ENCODE measurements around the gene ZFYVE26. TPM values are rescaled to one million over a fixed set of nuclear protein-coding genes. Genes with fewer than 3 reads are reported as not detected.

The ZFYVE26 gene
- 9.2 and 9.4 TPM in 2 replicates for total RNA-seq (2014; rRNA removed; shearing (Covaris generic))

GRCh38 chr14:67816326-67817002, at the start of gene ZFYVE26:
TSS of gene ZFYVE26 (minus strand) at chr14:67816590. CDS start at chr14:67815963, 627 bp downstream.
- DNase-seq (ENCODE audit: low read depth in 1 of 2, low spot score in 2 of 2) = peak; percentile 80 to 89
- H3K9me3 ChIP-seq (replicated peaks) = no peaks in the 10 kb centered on the region

GRCh38 chr14:67863223-67863622, 46.8 kb upstream of the ZFYVE26 start:
- DNase-seq (ENCODE audit: low read depth in 1 of 2, low spot score in 2 of 2) = no peak
- Histone ChIP-seq H3K36me3 (no peaks in the 10 kb centered on the region), H3K4me3 (no peak overlapping the region), H3K27me3 (replicated peaks) (no peaks in the 10 kb centered on the region), H3K4me1 (replicated peaks) (no peaks in the 10 kb centered on the region), H3K27ac (no peak overlapping the region), H3K9me3 (replicated peaks) (no peaks in the 10 kb centered on the region)

More at GRCh38 chr14:67816326-67817002, at the start of gene ZFYVE26:
- H3K4me1 ChIP-seq (replicated peaks) = peaks cover 19% of the 10 kb centered on the region
- H3K27ac ChIP-seq = peak within 1 kb of the TSS; percentile 59
- H3K27me3 ChIP-seq (replicated peaks) = no peaks in the 10 kb centered on the region
- peaks cover 19% of the 10 kb centered on the region for H3K36me3 ChIP-seq
- peak within 1 kb of the TSS; percentile 65 for H3K4me3 ChIP-seq

GRCh38 chr14:67859169-67859749, 42.9 kb upstream of the ZFYVE26 start:
- Histone ChIP-seq H3K9me3 (replicated peaks) (no peaks in the 10 kb centered on the region), H3K36me3 (no peaks in the 10 kb centered on the region), H3K27ac (no peak overlapping the region), H3K4me1 (replicated peaks) (no peaks in the 10 kb centered on the region; the same call in 1 of the 2 replicates), H3K4me3 (no peak overlapping the region), H3K27me3 (replicated peaks) (no peaks in the 10 kb centered on the region)
- DNase-seq (ENCODE audit: low read depth in 1 of 2, low spot score in 2 of 2) = no peak

GRCh38 chr14:67857778-67858350, 41.5 kb upstream of the ZFYVE26 start:
- H3K36me3 ChIP-seq = no peaks in the 10 kb centered on the region
- no peak overlapping the region for H3K27ac ChIP-seq
- DNase-seq (ENCODE audit: low read depth in 1 of 2, low spot score in 2 of 2) = no peak
- H3K9me3 ChIP-seq (replicated peaks) = no peaks in the 10 kb centered on the region
- no peaks in the 10 kb centered on the region; the same call in 1 of the 2 replicates for H3K4me1 ChIP-seq (replicated peaks)
- H3K4me3 ChIP-seq = no peak overlapping the region
- H3K27me3 ChIP-seq (replicated peaks) = no peaks in the 10 kb centered on the region

GRCh38 chr14:67856827-67857226, 40.4 kb upstream of the ZFYVE26 start:
- H3K4me3 ChIP-seq = no peak overlapping the region
- H3K9me3 ChIP-seq (replicated peaks) = no peaks in the 10 kb centered on the region
- DNase-seq (ENCODE audit: low read depth in 1 of 2, low spot score in 2 of 2) = peak in 1 of 2 experiments; percentile 22

GRCh38 chr14:67853715-67854114, 37.3 kb upstream of the ZFYVE26 start:
- Histone ChIP-seq H3K4me3 (no peak overlapping the region), H3K27me3 (replicated peaks) (no peaks in the 10 kb centered on the region), H3K4me1 (replicated peaks) (no peaks in the 10 kb centered on the region; the same call in 1 of the 2 replicates), H3K27ac (no peak overlapping the region), H3K36me3 (no peaks in the 10 kb centered on the region), H3K9me3 (replicated peaks) (no peaks in the 10 kb centered on the region)
- DNase-seq (ENCODE audit: low read depth in 1 of 2, low spot score in 2 of 2) = no peak

More at GRCh38 chr14:67856827-67857226, 40.4 kb upstream of the ZFYVE26 start:
- H3K36me3 ChIP-seq = no peaks in the 10 kb centered on the region
- H3K27me3 ChIP-seq (replicated peaks) = no peaks in the 10 kb centered on the region
- H3K27ac ChIP-seq = no peak overlapping the region
- H3K4me1 ChIP-seq (replicated peaks) = no peaks in the 10 kb centered on the region; the same call in 1 of the 2 replicates

- Histone ChIP-seq H3K27me3 (replicated peaks) (no peaks in the 10 kb centered on the region), H3K4me1 (replicated peaks) (no peaks in the 10 kb centered on the region; the same call in 1 of the 2 replicates), H3K4me3 (no peak overlapping the region), H3K36me3 (no peaks in the 10 kb centered on the region), H3K27ac (no peak overlapping the region), H3K9me3 (replicated peaks) (no peaks in the 10 kb centered on the region)
- DNase-seq (ENCODE audit: low read depth in 1 of 2, low spot score in 2 of 2) = no peak
These were observed 36.7 kb upstream of the ZFYVE26 start for GRCh38 chr14:67852926-67853604.

- H3K27ac ChIP-seq = no peak overlapping the region
- DNase-seq (ENCODE audit: low read depth in 1 of 2, low spot score in 2 of 2) = no peak
- H3K9me3 ChIP-seq (replicated peaks) = no peaks in the 10 kb centered on the region
- no peak overlapping the region for H3K4me3 ChIP-seq
- no peaks in the 10 kb centered on the region for H3K36me3 ChIP-seq
- no peaks in the 10 kb centered on the region; the same call in 1 of the 2 replicates for H3K4me1 ChIP-seq (replicated peaks)
- H3K27me3 ChIP-seq (replicated peaks) = no peaks in the 10 kb centered on the region
These were observed 35.5 kb upstream of the ZFYVE26 start for GRCh38 chr14:67851785-67852410.

GRCh38 chr14:67850066-67850830, 33.9 kb upstream of the ZFYVE26 start:
- Histone ChIP-seq H3K9me3 (replicated peaks) (no peaks in the 10 kb centered on the region), H3K4me3 (no peak overlapping the region), H3K27ac (no peak overlapping the region), H3K4me1 (replicated peaks) (no peaks in the 10 kb centered on the region), H3K27me3 (replicated peaks) (no peaks in the 10 kb centered on the region), H3K36me3 (no peaks in the 10 kb centered on the region)
- no peak for DNase-seq (ENCODE audit: low read depth in 1 of 2, low spot score in 2 of 2)

GRCh38 chr14:67846029-67846610, 29.7 kb upstream of the ZFYVE26 start:
- no peaks in the 10 kb centered on the region for H3K4me1 ChIP-seq (replicated peaks)
- H3K27ac ChIP-seq = no peak overlapping the region
- DNase-seq (ENCODE audit: low read depth in 1 of 2, low spot score in 2 of 2) = no peak
- H3K9me3 ChIP-seq (replicated peaks) = no peaks in the 10 kb centered on the region
- no peaks in the 10 kb centered on the region for H3K27me3 ChIP-seq (replicated peaks)
- no peak overlapping the region for H3K4me3 ChIP-seq
- no peaks in the 10 kb centered on the region for H3K36me3 ChIP-seq

- no peaks in the 10 kb centered on the region for H3K9me3 ChIP-seq (replicated peaks)
- peak in 1 of 2 experiments; percentile 48 for DNase-seq (ENCODE audit: low read depth in 1 of 2, low spot score in 2 of 2)
- no peak overlapping the region; the same call in 1 of the 2 replicates for H3K27ac ChIP-seq
- H3K4me1 ChIP-seq (replicated peaks) = no peaks in the 10 kb centered on the region
- H3K4me3 ChIP-seq = no peak overlapping the region
- H3K27me3 ChIP-seq (replicated peaks) = no peaks in the 10 kb centered on the region
- no peaks in the 10 kb centered on the region for H3K36me3 ChIP-seq
These were observed 20.7 kb upstream of the ZFYVE26 start for GRCh38 chr14:67837011-67837624.

- Histone ChIP-seq H3K9me3 (replicated peaks) (no peaks in the 10 kb centered on the region), H3K4me3 (no peak overlapping the region), H3K27me3 (replicated peaks) (no peaks in the 10 kb centered on the region), H3K36me3 (no peaks in the 10 kb centered on the region), H3K4me1 (replicated peaks) (no peaks in the 10 kb centered on the region), H3K27ac (no peak overlapping the region)
- DNase-seq (ENCODE audit: low read depth in 1 of 2, low spot score in 2 of 2) = no peak
These were observed 19.2 kb upstream of the ZFYVE26 start for GRCh38 chr14:67835596-67835995.
